Stimulated activated CD8-positive, alpha-beta memory T cell treated with anti-CD3 and anti-CD28 coated beads, Interleukin-4, amount 100 ng/mL, for 4 hours (primary cell): ENCODE measurements around the gene PELI3.
A peak's percentile ranks its signal among the peaks of the same experiment; 100 is the strongest.
"Not testable (repeated sequence)": the region's sequence is repeated elsewhere in the genome, so short reads cannot be mapped to it uniquely, and the experiment has no call there.

Experiments used
- DNase-seq, 2 donors: peaks; one replicate each; pipeline ENCODE4 v3.0.0-alpha.2; 2020; ENCODE audit warnings: low read depth in 2 of 2, low spot score in 1 of 2

The PELI3 gene

GRCh38 chr11:66466225-66467033, at the start of gene PELI3:
Gene PELI3 (plus strand): TSS chr11:66466905. CDS start chr11:66468129, 1,224 bp downstream.
- peak; percentile 85 to 93 for DNase-seq

GRCh38 chr11:66417000-66417399, 49.7 kb upstream of the PELI3 start:
- DNase-seq = no peak

GRCh38 chr11:66418168-66418985, 48.3 kb upstream of the PELI3 start:
- DNase-seq = peak; percentile 24 to 35

GRCh38 chr11:66418986-66419308, 47.8 kb upstream of the PELI3 start:
- DNase-seq = no peak

- DNase-seq = no peak
Observed at GRCh38 chr11:66419825-66420224, 46.9 kb upstream of the PELI3 start.

- DNase-seq = no peak
Observed at GRCh38 chr11:66420671-66421476, 45.8 kb upstream of the PELI3 start, which contains the start of gene NPAS4. Gene NPAS4 (plus strand): TSS chr11:66421035. CDS start chr11:66421180, 145 bp downstream.

GRCh38 chr11:66421492-66422205, 45.1 kb upstream of the PELI3 start:
- DNase-seq = peak; percentile 69 to 70

- no peak for DNase-seq
Observed at GRCh38 chr11:66426314-66426713, 40.4 kb upstream of the PELI3 start.

GRCh38 chr11:66428933-66429332, 37.8 kb upstream of the PELI3 start:
- DNase-seq = no peak

GRCh38 chr11:66429983-66430602, 36.6 kb upstream of the PELI3 start:
- peak; percentile 49 to 65 for DNase-seq

GRCh38 chr11:66431287-66431686, 35.4 kb upstream of the PELI3 start:
- DNase-seq = not testable (repeated sequence)

GRCh38 chr11:66431871-66432329, 34.8 kb upstream of the PELI3 start:
- DNase-seq = not testable (repeated sequence)

GRCh38 chr11:66432597-66432996, 34.1 kb upstream of the PELI3 start:
- DNase-seq = no peak

GRCh38 chr11:66437979-66438503, 28.7 kb upstream of the PELI3 start:
- no peak for DNase-seq

GRCh38 chr11:66438504-66439466, 27.9 kb upstream of the PELI3 start, which contains the start of gene MRPL11:
Gene MRPL11 (minus strand): TSS chr11:66438848. CDS start chr11:66438754, 94 bp downstream.
- DNase-seq = peak; percentile 68 to 73

- DNase-seq = not testable (repeated sequence)
Observed at GRCh38 chr11:66440101-66440939, 26.4 kb upstream of the PELI3 start.

GRCh38 chr11:66440940-66441282, 25.8 kb upstream of the PELI3 start:
- DNase-seq = not testable (repeated sequence)

GRCh38 chr11:66443602-66444001, 23.1 kb upstream of the PELI3 start:
- DNase-seq = no peak
